Body of pancreas (tissue), 4 donors: ENCODE results near the gene MFAP4.

ENCODE experiments used
- CTCF ChIP-seq, 7 experiments: fragments of 450-650 bp in 4 of 7; fragments of 200-600 bp in 3 of 7; sonication (generic) in 3 of 7; IDR thresholded peaks; one replicate each; pipeline ENCODE4 v1.5.1; 2016 to 2019; ENCODE audit warnings: antibody characterized with exemption in 7 of 7
- POLR2A ChIP-seq, 3 donors: fragments of 450-650 bp; IDR thresholded peaks; one replicate each; pipeline ENCODE4 v1.6.1; 2016; ENCODE audit warnings: antibody characterized with exemption in 3 of 3, mild to moderate bottlenecking in 2 of 3

GRCh38 chr17:19383681-19384470, 3.1 kb downstream of the MFAP4 start:
- TF ChIP-seq CTCF (IDR thresholded peaks at IDR 0.05) (no peak), POLR2A (IDR thresholded peaks at IDR 0.05) (no peak)
